ENCODE data around the gene TDP1.
A peak's percentile ranks its signal among the peaks of the same experiment; 100 is the strongest.

The TDP1 gene

GRCh38 chr14:89955745-89956660 is at the start of gene TDP1:
TSS of gene TDP1 (plus strand) at chr14:89955927. CDS start at chr14:89963115, 7,188 bp downstream.
- peak; percentile 99 for DNase-seq (ENCODE audit: low read depth, low spot score)

- DNase-seq (ENCODE audit: low read depth, low spot score) = no peak
These were observed 49.7 kb upstream of the TDP1 start for GRCh38 chr14:89906000-89906399.

GRCh38 chr14:89907655-89908054 is 48.1 kb upstream of the TDP1 start:
- DNase-seq (ENCODE audit: low read depth, low spot score) = no peak

- no peak for DNase-seq (ENCODE audit: low read depth, low spot score)
These were observed 46.8 kb upstream of the TDP1 start for GRCh38 chr14:89908712-89909450.

GRCh38 chr14:89909586-89909985 is 46.1 kb upstream of the TDP1 start:
- no peak for DNase-seq (ENCODE audit: low read depth, low spot score)

GRCh38 chr14:89910691-89911009 is 45.1 kb upstream of the TDP1 start:
- no peak for DNase-seq (ENCODE audit: low read depth, low spot score)

- peak; percentile 92 for DNase-seq (ENCODE audit: low read depth, low spot score)
These were observed 44.5 kb upstream of the TDP1 start for GRCh38 chr14:89911010-89911919.

GRCh38 chr14:89912221-89912620 is 43.5 kb upstream of the TDP1 start:
- no peak for DNase-seq (ENCODE audit: low read depth, low spot score)

- peak; percentile 93 for DNase-seq (ENCODE audit: low read depth, low spot score)
These were observed 43.0 kb upstream of the TDP1 start for GRCh38 chr14:89912667-89913211.

GRCh38 chr14:89915114-89915878 is 40.4 kb upstream of the TDP1 start:
- DNase-seq (ENCODE audit: low read depth, low spot score) = peak; percentile 83

- DNase-seq (ENCODE audit: low read depth, low spot score) = no peak
These were observed 37.0 kb upstream of the TDP1 start for GRCh38 chr14:89918721-89919120.

- no peak for DNase-seq (ENCODE audit: low read depth, low spot score)
These were observed 35.7 kb upstream of the TDP1 start for GRCh38 chr14:89920056-89920455.

- peak; percentile 26 for DNase-seq (ENCODE audit: low read depth, low spot score)
These were observed 34.4 kb upstream of the TDP1 start for GRCh38 chr14:89921346-89921745.

- DNase-seq (ENCODE audit: low read depth, low spot score) = peak; percentile 93
These were observed 33.5 kb upstream of the TDP1 start for GRCh38 chr14:89922031-89922907.

GRCh38 chr14:89924268-89924667 is 31.5 kb upstream of the TDP1 start:
- DNase-seq (ENCODE audit: low read depth, low spot score) = no peak

GRCh38 chr14:89926694-89927093 is 29.0 kb upstream of the TDP1 start:
- DNase-seq (ENCODE audit: low read depth, low spot score) = no peak

GRCh38 chr14:89927186-89927865 is 28.4 kb upstream of the TDP1 start:
- no peak for DNase-seq (ENCODE audit: low read depth, low spot score)

GRCh38 chr14:89933002-89933401 is 22.7 kb upstream of the TDP1 start:
- no peak for DNase-seq (ENCODE audit: low read depth, low spot score)

GRCh38 chr14:89936654-89937185 is 19.0 kb upstream of the TDP1 start:
- DNase-seq (ENCODE audit: low read depth, low spot score) = no peak

All from astrocyte of the hippocampus (primary cell).